Measurements from ENCODE around the gene TRAK2.
"Not testable (repeated sequence)": the region's sequence is repeated elsewhere in the genome, so short reads cannot be mapped to it uniquely, and the experiment has no call there.

TRAK2 gene, protein sequence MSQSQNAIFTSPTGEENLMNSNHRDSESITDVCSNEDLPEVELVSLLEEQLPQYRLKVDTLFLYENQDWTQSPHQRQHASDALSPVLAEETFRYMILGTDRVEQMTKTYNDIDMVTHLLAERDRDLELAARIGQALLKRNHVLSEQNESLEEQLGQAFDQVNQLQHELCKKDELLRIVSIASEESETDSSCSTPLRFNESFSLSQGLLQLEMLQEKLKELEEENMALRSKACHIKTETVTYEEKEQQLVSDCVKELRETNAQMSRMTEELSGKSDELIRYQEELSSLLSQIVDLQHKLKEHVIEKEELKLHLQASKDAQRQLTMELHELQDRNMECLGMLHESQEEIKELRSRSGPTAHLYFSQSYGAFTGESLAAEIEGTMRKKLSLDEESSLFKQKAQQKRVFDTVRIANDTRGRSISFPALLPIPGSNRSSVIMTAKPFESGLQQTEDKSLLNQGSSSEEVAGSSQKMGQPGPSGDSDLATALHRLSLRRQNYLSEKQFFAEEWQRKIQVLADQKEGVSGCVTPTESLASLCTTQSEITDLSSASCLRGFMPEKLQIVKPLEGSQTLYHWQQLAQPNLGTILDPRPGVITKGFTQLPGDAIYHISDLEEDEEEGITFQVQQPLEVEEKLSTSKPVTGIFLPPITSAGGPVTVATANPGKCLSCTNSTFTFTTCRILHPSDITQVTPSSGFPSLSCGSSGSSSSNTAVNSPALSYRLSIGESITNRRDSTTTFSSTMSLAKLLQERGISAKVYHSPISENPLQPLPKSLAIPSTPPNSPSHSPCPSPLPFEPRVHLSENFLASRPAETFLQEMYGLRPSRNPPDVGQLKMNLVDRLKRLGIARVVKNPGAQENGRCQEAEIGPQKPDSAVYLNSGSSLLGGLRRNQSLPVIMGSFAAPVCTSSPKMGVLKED

DNA sequence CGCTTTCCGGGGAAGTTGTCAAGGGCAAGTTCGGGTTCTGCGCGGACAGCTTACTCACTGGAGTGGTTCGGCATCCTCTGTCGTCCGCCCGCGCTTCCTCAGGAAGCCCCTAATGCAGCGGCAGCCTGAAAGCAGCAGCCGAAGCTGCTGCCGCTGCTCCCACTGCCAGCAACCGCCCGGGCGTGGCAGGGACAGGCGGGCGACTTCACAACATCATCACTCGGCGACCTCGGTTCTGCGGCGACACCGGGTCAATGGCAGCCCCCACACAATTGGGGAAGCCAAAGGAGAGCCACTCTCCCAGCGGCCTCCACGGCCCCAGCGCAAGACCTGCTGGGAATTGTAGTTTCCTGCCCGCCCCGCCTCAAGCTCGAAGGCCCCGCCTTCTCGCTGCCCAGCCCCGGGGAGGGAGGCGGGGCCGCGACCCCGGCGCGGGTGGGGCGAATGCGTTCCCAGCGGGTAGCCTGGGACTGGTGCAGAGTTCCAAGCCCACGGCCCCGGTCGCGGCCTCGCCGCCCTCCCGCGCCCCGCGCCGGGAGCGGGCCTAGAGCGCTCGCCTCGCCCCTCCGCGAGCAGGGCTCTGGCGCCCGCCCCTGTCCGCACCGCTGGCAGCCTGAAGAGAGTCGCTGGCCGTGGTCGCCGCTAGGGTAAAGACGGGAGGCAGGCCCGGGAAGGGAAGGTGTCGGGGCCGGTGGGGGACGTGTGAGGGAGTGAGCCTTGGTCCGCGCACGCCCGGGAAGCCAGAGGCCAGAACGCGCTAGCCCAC, at the start of gene TRAK2, which contains the start of gene STRADB:
TSS of gene TRAK2 (minus strand) at position 167 of the 766 bp plus-strand sequence. CDS start 30,951 bp downstream, outside the sequence.
TSS of gene STRADB (plus strand) at position 449 of the 766 bp plus-strand sequence. CDS start 3,101 bp downstream, outside the sequence.
- peak; percentile 77 for DNase-seq

DNA sequence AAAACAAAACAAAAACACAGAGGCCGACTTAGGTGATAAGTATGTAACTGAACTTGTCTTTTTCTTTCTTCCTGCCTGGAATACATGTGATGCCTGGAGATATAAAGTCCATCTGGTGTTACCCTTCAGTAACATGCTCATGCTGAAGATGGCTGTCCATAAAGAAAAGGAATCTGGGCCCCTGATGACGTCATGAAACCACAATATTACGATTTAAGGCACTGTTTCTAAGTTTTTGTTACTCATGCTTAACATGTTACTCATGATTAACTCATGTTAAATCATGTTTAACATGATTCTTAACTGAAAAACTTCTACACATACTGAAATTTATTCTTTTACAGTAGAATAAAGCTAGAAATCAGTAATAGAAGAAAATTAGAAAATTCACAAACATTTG, 49.3 kb upstream of the TRAK2 start:
- no peak for DNase-seq

DNA sequence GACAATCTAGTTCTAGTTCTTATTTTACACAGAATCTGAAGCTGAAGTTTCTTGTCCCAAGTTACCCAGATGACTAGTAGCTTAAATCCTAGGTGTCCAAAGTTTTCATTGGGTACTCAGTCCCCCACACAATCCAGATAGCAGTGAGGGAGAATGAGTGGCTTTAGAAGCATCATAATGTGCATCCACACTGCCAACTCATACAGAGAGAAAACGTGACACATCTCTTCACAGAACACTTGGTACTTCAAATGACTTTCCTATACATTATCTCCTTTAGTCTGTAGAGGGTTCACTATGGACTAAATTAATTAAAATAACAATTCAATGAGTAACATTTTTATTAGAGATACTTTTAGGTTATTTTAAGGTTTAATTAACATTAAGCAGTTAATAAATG, 45.5 kb upstream of the TRAK2 start:
- no peak for DNase-seq

DNA sequence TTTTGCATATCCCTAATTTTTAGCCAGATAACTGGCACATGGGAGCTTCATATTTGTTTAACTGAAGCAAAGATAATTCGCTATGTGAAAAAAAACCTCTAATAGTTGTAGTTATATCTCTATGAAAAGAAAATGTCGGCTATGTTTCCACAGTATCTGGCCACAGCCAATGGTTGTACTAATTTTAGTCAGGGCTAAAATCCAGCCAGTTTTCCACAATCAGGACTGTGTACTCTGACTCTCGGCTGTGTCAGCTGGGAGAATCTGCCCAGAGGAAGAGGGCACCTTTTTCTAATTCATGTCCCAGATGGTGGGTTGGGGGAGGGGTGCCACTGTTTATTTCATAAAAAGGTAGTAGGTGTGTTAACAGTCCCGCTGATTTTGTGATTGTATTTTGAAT, 39.0 kb upstream of the TRAK2 start:
- DNase-seq: no peak

DNA sequence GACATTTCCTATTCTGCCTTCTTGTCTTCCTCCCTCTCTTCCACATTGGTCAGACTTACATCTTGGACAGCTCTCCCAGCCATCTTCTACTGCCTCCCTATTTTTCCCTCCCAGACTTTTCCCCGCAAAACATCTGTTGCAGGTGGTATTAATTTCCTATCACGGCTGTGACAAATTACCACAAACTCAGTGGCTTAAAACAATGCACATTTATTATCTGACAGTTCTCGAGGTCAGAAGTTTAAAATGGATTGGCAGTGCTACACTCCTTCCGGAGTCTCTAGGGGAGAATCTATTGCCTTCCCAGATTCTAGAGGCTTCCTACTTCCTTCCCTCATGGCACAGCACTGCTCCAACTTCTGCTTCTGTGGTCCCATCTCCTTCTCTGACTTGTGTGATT, 33.5 kb upstream of the TRAK2 start:
- DNase-seq: no peak

DNA sequence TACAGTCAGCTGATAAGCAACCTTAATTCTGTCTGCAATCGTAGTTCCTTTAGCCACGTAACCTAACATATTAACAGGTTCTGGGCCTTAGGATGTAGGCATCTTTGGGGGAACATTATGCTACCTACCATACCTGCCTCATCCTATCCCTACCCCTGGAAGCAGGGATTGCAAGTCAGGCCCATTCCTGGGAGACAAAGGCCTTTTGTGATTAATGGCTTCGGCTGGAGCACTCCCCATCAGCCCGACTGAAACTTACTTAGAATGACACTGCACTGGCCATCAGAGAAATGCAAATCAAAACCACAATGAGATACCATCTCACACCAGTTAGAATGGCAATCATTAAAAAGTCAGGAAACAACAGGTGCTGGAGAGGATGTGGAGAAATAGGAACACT, 32.5 kb upstream of the TRAK2 start:
- not testable (repeated sequence) for DNase-seq

DNA sequence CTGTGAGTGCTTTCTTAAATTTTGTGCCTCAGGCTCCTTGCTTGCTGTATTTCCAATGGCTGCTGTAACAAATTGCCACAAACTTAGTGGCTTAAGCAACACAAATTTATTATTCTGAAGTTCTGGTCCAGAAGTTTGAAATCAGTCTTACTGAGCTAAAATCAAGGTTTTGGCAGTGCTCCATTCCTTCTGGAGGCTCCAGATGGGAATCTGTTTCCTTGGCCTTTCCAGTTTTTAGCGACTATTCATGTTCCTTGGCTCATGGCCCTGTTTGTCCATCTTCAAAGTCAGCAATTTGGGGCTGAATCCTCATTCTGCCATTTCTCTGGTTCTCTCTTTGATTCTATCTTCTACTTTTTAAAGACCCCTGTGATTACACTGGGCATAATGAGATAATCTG, 32.1 kb upstream of the TRAK2 start:
- no peak for DNase-seq

DNA sequence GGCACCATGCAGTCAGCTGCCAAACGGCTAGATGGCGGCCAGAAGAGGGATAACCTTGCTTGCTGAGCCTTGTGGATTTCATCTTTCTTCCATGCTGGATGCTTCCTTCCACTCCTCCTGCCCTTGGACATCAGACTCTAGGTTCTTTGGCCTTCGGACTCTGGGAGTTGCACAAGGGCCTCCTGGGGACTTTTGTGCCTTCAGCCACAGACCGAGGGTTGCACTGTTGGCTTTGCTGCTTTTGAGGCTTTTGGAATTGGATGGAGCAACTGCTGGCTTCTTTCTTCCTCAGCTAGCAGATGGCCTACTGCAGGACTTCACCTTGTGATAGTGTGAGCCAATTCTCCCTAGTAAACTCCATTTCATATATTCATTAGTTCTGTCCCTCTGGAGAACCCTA, 31.3 kb upstream of the TRAK2 start:
- no peak for DNase-seq

DNA sequence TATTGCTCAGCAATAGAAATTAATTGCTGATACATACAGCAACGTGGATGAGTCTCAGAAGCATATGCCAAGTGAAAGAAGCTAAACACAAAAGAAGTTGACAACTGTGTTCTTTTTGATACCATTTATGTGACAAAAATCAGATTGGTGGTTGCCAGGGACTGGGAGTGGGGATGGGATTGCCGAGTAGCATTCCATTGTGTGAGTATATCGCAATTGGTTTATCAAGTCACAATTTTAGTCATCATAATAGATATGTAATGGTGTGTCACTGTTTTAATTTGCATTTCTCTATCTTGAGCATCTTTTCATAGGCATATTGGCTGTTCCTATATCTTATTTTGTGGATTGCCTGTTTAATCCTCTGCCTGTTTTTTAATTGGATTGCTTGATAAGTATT, 21.2 kb upstream of the TRAK2 start:
- no peak for DNase-seq

DNA sequence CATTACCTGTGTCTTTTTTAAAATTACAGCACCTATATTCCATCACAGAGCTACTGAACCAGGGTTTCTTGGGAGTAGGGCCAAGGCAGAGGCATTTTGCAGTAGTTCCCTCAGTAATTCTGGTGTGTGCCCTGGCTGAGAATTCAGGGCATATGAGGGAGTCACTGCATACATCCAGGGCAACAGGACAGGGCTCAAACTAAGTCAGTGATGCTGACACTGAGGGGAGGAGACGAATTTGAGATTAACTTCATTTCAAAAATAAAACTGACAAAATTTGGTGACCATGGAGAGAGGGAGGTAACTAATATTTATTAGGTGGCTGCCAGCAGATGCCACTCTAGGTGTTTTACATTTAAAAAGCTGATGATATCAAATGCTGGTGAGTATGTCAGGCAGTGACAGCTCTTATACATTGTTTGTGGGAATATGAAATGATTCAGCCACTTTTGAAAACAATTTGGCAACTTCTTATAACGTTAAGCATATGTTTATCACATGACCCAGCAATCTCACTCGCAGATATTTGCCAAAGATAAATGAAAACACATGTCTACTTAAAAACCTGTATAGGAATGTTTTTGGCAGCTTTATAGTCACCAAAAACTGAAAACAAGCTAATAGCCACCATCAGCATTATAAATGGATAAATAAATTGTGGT, 20.6 kb upstream of the TRAK2 start:
- DNase-seq: no peak

DNA sequence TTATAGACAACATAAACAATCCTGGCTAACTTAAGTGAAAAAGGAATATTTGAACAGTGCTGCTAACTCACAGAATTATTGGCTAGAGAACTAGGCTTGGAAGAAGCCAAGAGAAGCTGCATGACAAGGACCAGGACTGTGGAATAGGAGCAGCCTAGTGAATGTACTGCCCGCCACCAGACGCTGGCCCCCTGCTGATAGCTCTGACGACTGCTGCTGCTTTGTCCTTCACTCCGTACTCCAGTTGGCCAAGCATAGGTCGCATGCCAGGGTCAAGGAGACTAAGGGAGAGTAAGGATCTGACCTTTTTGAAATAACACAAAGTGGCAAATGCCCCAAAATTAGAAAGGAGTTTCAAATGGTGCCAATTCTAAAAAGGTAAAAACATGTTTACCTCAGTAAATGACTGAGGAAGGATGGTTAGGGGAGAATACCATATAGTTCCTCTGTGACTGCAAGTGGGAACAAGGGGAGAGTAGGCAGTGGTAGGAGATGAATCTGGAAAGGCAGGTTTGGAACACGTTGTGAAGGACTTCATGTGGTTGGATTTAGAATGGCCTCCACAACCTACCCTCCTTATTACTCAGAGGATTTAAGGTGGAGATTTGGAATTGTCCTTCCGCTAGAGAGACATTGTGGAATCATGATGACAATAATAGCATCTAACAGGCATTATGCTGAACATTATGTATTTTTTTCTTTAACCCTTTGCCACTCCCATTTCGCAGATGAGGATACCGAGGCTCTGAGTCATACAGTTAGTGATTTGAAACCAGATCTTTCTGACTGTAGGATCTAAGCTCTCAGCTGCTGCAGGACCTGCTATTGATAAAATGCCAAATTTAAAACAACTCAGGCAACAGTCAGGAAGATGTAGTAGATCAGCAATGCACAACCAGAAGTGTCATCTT, 19.8 kb upstream of the TRAK2 start:
- DNase-seq: no peak

DNA sequence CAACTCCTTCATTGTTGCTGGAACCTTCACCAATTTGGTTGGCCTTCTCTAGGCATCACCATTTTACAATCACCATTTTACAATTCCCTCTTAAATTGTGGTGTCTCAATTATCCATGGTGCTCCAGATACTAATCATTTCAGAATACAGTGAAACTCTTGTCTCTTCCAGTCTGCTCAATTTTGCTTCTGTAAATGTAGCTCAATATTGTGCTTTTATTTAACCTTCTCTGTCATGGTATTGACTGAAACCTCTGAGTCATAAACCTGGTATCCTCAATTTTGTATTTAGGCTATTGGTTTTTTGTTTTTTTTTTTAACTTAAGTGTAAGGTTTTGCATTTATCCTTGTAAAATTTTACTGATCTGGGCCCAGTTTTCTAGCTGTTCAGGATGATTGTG, 16.4 kb upstream of the TRAK2 start:
- DNase-seq: no peak

DNA sequence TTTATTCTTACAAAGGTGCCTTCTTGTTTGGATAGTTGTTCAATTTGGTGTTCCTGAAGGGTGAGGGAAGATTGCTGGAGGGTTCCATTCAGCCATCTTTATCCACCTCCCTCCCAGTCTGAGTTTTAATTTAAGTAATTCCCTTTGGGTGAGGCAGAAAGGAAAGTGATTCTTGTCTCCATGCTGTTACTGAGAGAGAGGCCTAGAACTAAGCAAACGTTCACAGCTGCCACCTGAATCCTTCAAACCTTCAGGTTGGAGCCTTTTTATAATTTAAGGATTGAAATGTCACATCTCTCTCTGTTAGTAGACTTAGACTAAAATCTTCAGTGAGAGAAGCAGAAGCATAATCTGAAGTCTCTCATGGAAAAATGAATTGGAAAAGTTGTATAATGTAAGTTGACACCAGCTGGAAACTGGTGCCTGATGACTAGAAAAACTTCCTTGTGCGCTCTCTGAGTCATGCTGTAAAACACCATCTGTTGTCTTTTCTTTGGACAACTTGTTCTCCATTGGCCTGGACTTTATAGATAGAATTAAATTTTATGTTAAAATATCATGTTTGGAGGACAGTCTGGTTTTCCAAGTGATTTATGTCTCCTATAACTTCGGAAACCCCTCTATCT, 14.9 kb upstream of the TRAK2 start:
- DNase-seq: peak; percentile 72

DNA sequence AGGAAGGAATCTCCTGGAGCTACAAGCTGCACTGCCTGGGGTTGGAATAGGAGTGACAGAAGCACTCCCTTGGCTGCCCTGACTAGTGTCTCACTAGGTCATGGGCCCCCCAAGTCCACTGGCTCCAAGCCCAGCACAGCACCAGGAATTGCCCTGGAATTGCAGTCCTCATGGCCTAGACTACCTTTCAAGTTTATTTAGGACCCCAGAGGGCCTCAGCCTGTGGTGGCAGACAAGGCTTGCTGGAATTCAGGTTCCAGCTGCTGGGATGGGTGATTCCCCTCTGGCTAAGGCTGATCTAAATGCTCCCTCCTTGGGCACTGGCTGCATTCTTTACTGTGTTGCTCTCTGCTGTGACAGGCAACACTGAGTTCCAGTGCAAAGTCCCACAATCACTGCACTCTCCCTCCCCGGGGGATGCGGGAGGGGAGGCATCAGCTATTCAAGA, 14.3 kb upstream of the TRAK2 start:
- DNase-seq: no peak

DNA sequence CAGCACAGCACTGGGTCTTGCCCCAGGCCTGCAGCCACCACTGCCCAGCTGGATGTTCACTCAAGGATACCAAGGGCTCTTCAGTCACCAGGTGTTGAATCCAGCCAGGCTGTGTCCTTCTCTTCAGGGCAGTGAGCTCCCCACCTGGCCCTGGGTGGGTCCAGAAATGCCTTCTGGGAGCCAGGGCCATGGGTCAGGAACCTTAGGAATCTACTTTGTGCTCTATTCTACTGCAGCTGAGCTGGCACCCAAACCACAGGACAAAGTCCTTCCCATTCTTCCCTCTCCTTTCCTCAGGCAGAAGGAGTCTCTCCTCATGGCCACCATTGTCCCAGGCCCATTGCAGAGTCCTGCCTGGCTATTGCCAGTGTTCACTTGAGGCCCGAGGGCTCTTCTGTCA, 13.3 kb upstream of the TRAK2 start:
- no peak for DNase-seq

DNA sequence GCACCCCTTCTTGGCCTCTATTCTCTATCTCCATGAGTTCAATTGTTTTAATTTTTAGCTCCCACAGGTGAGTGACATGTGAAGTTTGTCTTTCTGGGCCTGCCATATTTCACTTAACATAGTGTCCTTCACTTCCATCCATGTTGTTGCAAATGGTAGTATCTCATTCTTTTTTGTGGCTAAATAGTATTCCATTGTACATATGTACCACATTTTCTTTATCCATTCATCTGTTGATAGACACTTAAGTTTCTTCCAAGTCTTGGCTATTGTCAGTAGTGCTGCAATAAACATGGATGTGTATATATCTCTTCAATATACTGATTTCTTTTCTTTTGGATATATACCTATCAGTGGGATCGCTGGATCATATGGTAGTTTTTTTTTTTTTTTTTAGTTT, 9.3 kb upstream of the TRAK2 start:
- no peak for DNase-seq

DNA sequence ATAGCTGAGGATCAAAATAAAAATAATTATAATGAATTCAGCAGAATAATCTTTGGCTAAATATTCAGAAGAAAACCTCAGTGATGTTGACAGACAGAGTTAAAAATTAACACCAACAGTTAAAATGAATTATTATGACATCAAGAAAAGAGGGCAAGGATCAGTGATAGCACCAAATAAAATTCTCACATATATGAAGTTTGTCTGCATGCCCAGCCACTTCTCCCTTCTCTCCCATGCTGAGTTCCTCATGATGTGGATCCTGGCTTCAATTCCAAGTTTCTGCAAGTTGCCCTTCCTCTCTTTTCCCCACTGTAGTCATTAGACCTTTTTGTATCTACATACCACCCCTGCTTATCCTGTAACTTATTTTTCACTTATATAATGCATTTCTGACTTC, 7.1 kb upstream of the TRAK2 start:
- DNase-seq: no peak

DNA sequence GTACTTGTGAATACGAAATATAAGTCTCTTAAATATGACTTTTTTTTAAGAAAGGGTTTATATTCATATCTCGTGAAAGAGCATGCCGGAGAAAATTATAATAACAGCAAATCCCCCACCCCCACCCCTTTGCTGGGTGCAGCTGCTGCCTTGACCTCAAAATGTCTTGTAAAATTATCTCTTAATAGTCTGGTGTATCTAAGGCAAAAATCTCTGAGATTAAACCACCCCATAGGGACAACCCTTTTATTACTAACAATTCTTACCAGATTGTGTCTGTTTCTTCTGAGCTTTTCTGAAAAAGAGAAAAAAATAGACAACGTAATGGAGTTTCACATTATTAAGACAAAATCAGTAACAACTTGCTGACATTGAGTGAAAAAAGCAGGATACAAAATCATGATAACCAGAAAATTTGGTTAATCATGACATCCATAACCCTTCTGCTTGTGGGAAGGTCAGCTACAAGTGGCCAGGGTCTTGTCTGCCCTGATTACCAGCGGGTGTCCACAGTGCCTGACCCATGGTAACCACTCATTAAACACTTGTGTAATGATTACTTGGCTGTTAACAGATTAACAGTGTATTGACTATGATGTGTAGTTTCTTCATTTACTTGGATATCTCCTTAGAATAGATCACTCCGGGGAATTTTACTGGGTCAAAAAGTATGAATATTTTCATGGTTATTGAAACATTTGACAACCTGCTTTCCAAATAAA, 1.8 kb upstream of the TRAK2 start:
- DNase-seq: no peak

DNA sequence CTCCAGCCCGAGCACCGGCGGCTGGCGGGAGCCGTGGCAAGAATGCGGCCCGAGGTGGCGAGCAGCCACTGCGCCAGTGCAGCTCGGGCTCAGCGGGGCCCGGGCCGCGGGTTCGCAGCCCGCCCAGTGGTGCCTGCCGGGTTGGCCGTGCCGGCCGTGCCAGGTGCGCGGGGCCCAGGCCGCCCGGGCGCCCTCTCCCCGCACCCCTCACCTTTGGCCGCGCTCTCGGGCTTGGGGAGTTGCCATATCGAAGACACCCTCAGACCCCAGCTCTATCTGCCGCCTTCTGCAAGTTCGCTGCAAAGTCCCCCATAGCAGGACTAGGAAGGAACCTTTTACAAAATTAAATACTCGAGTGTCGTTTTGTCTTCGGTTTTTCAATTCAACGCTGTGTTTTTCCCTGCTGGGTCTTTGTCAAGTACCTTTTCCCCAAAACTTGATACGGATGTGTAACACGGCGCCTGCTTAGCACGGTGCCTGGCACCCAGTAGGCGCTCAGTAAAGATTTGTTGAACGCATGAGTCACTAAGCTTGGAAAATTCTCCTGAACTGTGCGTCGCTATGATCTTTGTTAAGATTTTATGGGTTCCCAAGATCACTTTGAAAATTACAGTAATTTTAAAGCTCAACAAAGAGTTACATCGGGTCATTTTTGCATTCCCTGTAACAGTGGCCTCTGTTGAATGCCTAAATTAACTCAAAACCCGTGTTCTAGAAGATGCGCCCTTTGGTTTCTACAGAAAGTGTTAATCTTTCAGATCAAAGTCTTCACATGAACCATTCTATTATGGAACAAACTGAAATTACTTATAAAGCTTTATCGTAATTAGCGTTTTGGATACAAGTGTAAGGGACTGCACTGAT, 1.0 kb upstream of the TRAK2 start:
- DNase-seq: no peak

Data from NCI-H524 treated with DMSO at 0.1 percent for 48 hours (cell line).